CD8-positive, alpha-beta memory T cell (primary cell): ENCODE results near the gene ZNF316. TPM values are rescaled to one million over a fixed set of nuclear protein-coding genes. Genes with fewer than 3 reads are reported as not detected.

Source experiments
- CTCF ChIA-PET: fragments of 350-600 bp; sonication (Branson Sonifier 250); formaldehyde crosslinking; loops from one replicate; lab custom pipeline; 2021; ENCODE audit warnings: antibody characterized with exemption; lab: Charles Lee
- POLR2A ChIA-PET: fragments of 350-600 bp; sonication (Branson Sonifier 250); formaldehyde crosslinking; loops from one replicate; lab custom pipeline; 2021; ENCODE audit warnings: antibody characterized with exemption; lab: Charles Lee
- DNase-seq, 5 donors: peaks; one replicate each; pipeline versions ENCODE4 v3.0.0 to v3.0.0-alpha.2; 2020 to 2022; ENCODE audit warnings: mixed read lengths in 1 of 5
- H3K27ac ChIP-seq: one replicate; pipeline ENCODE4 v1.7.0; 2013; ENCODE audit warnings: low read depth, mild to moderate bottlenecking, low read length, moderate library complexity
- H3K27me3 ChIP-seq: 2 replicates; pipeline ENCODE4 v1.7.0; 2013; ENCODE audit warnings: low read length, mild to moderate bottlenecking; ENCODE audit not compliant: insufficient read depth, poor library complexity, severe bottlenecking
- H3K36me3 ChIP-seq: 2 replicates; pipeline ENCODE4 v1.7.0; 2013; ENCODE audit warnings: mild to moderate bottlenecking, low read length, moderate library complexity; ENCODE audit not compliant: insufficient read depth
- H3K4me1 ChIP-seq: 2 replicates; pipeline ENCODE4 v1.7.0; 2013; ENCODE audit warnings: mild to moderate bottlenecking, low read length, moderate library complexity; ENCODE audit not compliant: insufficient read depth
- H3K4me3 ChIP-seq: 2 replicates; pipeline ENCODE4 v1.7.0; 2013; ENCODE audit warnings: mild to moderate bottlenecking, low read length
- H3K9me3 ChIP-seq: 2 replicates; pipeline ENCODE4 v1.7.0; 2013; ENCODE audit warnings: mild to moderate bottlenecking, low read length
- H3K27ac Mint-ChIP-seq, 8 donors: one replicate each; pipeline ENCODE4 v1.8.0; 2020 to 2021; ENCODE audit warnings: mixed read lengths in 8 of 8, mild to moderate bottlenecking in 6 of 8, inconsistent platforms in 3 of 8, moderate library complexity in 3 of 8
- H3K27me3 Mint-ChIP-seq, 2 donors: one replicate each; pipeline ENCODE4 v1.8.0; 2020 to 2021; ENCODE audit warnings: mixed read lengths in 2 of 2, mild to moderate bottlenecking in 1 of 2, moderate library complexity in 1 of 2
- H3K36me3 Mint-ChIP-seq, 3 donors: one replicate each; pipeline ENCODE4 v1.8.0; 2020 to 2021; ENCODE audit warnings: mixed read lengths in 3 of 3, inconsistent platforms in 1 of 3, mild to moderate bottlenecking in 1 of 3
- H3K4me1 Mint-ChIP-seq, 3 donors: one replicate each; pipeline ENCODE4 v1.8.0; 2020 to 2021; ENCODE audit warnings: mixed read lengths in 3 of 3, inconsistent platforms in 1 of 3, mild to moderate bottlenecking in 1 of 3
- H3K4me3 Mint-ChIP-seq, 7 donors: one replicate each; pipeline ENCODE4 v1.8.0; 2020 to 2021; ENCODE audit warnings: mixed read lengths in 7 of 7, mild to moderate bottlenecking in 6 of 7, moderate library complexity in 4 of 7, inconsistent platforms in 2 of 7
- H3K9me3 Mint-ChIP-seq, 5 donors: one replicate each; pipeline ENCODE4 v1.8.0; 2020 to 2022; ENCODE audit warnings: mixed read lengths in 5 of 5, mild to moderate bottlenecking in 3 of 5, moderate library complexity in 2 of 5, inconsistent platforms in 1 of 5
- polyA plus RNA-seq: library from polyadenylated mRNA; unstranded; fragments of 300-500 nt; fragmentation: Illumina TruSeq; gene quantifications from one replicate; pipeline ENCODE4 v1.2.3, GENCODE V29; 2021
- total RNA-seq, 2 experiments: library from RNA; stranded (reverse); gene quantifications; one replicate each; pipeline ENCODE4 v1.2.3, GENCODE V29; 2021

The ZNF316 gene
- total and polyA plus RNA-seq, 3 experiments from 2014 or later: 5.2 to 26.5 (median 26.5) TPM

DNA sequence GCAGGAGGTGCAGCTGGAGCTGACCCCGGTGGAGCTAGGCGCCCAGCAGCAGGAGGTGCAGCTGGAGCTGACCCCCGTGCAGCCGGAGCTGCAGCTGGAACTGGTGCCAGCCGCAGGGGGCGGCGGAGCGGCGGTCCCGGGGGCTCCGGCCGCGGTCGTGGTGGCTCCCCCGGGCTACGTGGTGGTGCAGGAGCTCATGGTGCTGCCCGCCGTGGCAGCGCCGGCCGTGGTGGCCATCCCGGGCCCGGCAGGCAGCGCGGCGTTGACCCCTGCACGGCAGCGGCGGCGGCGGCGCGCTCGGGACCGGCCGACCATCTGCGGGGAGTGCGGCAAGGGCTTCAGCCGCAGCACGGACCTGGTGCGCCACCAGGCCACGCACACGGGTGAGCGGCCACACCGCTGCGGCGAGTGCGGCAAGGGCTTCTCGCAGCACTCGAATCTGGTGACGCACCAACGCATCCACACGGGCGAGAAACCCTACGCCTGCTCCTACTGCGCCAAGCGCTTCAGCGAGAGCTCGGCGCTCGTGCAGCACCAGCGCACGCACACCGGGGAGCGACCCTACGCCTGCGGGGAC, 14.9 kb upstream of the ZNF316 start:
- H3K9me3 Mint-ChIP-seq: no peaks in the 10 kb centered on the region
- POLR2A ChIA-PET: interaction anchor here (0.6 to 1.4 kb wide), 2 partner anchors 15 to 162 kb away, joined by 3 read pairs; partner anchors contain the start of gene ZNF316
- peaks cover 47 to 74% (median 51%) of the 10 kb centered on the region in 3 donors for H3K4me1 Mint-ChIP-seq
- H3K36me3 ChIP-seq: no peaks in the 10 kb centered on the region
- no peak overlapping the region for H3K27ac Mint-ChIP-seq
- peaks cover 4 to 25% (median 5%) of the 10 kb centered on the region in 3 donors for H3K36me3 Mint-ChIP-seq
- peaks cover 52% of the 10 kb centered on the region for H3K4me1 ChIP-seq
- CTCF ChIA-PET: interaction anchor here (1.1 to 3.2 kb wide), 6 partner anchors 10 to 38 kb away, joined by 3 to 21 read pairs (median 4); partner anchors contain the start of genes INTS15 and ZNF316
- H3K27me3 Mint-ChIP-seq: peaks cover 0 to 1% of the 10 kb centered on the region in 2 donors
- DNase-seq: no peak
- H3K4me3 Mint-ChIP-seq: no peak overlapping the region
- no peaks in the 10 kb centered on the region for H3K27me3 ChIP-seq
- no peak overlapping the region for H3K4me3 ChIP-seq
- H3K27ac ChIP-seq: no peak overlapping the region
- no peaks in the 10 kb centered on the region for H3K9me3 ChIP-seq

DNA sequence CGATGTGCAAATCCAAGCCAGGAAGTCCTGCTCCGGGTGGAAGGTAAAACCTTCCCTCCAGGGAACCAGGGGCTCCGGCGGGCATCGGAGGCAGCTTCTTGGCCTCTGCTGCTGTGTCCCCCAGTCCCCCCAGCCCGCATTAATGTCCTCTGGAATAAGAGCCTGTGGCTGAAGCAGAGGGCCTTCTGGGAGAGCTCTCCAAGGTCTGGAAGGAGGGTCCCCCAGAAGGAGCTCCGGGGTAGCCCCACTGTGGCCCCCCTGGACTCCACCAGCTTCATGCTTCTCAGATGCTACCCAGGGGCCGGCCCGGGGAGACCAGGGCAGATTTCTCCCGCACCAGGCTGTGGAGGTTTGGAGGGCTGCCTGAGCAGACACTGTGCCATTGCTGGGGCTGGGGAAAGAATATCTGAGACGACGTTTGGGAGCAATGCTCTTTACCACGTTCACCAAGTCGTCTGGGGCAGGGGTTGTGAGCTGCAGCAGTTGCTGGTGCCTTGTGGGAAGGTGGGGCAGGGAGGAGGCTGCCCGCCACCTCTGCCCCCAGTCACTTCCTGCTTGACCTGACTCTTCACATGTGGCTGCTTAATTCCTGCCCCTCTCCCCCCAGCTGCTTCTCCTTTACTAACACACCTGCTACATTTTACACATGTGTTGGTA, 13.4 kb upstream of the ZNF316 start:
- H3K27me3 ChIP-seq: no peaks in the 10 kb centered on the region
- no peak overlapping the region for H3K27ac ChIP-seq
- H3K9me3 ChIP-seq: no peaks in the 10 kb centered on the region
- no peaks in the 10 kb centered on the region for H3K36me3 ChIP-seq
- POLR2A ChIA-PET: interaction anchor here (0.9 kb wide), 1 partner anchor 9 kb away, joined by 3 read pairs; the partner anchor contains the start of gene ZNF853
- no peaks in the 10 kb centered on the region for H3K9me3 Mint-ChIP-seq
- peaks cover 4 to 15% (median 5%) of the 10 kb centered on the region in 3 donors for H3K36me3 Mint-ChIP-seq
- peaks cover 0 to 1% of the 10 kb centered on the region in 2 donors for H3K27me3 Mint-ChIP-seq
- H3K4me3 Mint-ChIP-seq: peak overlapping the region; percentile 72 to 83 (median 78)
- H3K4me1 ChIP-seq: peaks cover 52% of the 10 kb centered on the region
- H3K27ac Mint-ChIP-seq: peak overlapping the region; percentile 66 to 94 (median 92)
- DNase-seq: peak in 3 of 5 donors; percentile 24 to 60 (median 52)
- CTCF ChIA-PET: interaction anchor here (0.5 kb wide), 1 partner anchor 176 kb away, joined by 3 read pairs; the partner anchor contains the start of gene DAGLB
- H3K4me3 ChIP-seq: peak overlapping the region; percentile 47
- H3K4me1 Mint-ChIP-seq: peaks cover 44 to 60% (median 47%) of the 10 kb centered on the region in 3 donors

DNA sequence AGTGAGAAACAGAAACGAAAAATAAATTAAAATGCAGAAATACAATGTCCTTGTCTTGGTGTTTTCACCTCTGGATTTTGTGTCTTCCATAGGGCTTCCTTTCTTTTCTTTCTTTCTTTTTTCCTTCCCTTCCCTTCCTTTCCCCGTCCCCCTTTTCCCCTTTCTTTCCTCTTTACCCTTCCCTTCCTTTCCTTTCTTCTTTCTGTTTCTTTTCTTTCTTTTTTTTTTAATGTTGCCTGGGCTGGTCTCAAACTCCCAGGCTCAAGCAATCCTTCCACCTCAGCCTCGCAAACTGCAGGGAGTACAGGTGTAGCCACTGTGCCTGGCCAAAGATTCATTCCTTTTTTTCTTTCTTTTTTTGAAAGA, 12.9 kb upstream of the ZNF316 start:
- Mint-ChIP-seq H3K27ac (peak overlapping the region; percentile 66 to 94 (median 92)), H3K9me3 (no peaks in the 10 kb centered on the region), H3K27me3 (peaks cover 0 to 1% of the 10 kb centered on the region in 2 donors), H3K4me3 (peak overlapping the region; percentile 72 to 79 (median 78)), H3K4me1 (peaks cover 44 to 57% (median 47%) of the 10 kb centered on the region in 3 donors), H3K36me3 (peaks cover 4 to 15% (median 5%) of the 10 kb centered on the region in 3 donors)
- H3K36me3 ChIP-seq: no peaks in the 10 kb centered on the region
- DNase-seq: no peak
- H3K27ac ChIP-seq: no peak overlapping the region
- H3K4me1 ChIP-seq: peaks cover 52% of the 10 kb centered on the region
- CTCF ChIA-PET: interaction anchor here (0.5 kb wide), 1 partner anchor 176 kb away, joined by 3 read pairs; the partner anchor contains the start of gene DAGLB
- no peaks in the 10 kb centered on the region for H3K9me3 ChIP-seq
- no peaks in the 10 kb centered on the region for H3K27me3 ChIP-seq
- peak overlapping the region; percentile 47 for H3K4me3 ChIP-seq
- POLR2A ChIA-PET: interaction anchor here (0.9 kb wide), 1 partner anchor 9 kb away, joined by 3 read pairs; the partner anchor contains the start of gene ZNF853

DNA sequence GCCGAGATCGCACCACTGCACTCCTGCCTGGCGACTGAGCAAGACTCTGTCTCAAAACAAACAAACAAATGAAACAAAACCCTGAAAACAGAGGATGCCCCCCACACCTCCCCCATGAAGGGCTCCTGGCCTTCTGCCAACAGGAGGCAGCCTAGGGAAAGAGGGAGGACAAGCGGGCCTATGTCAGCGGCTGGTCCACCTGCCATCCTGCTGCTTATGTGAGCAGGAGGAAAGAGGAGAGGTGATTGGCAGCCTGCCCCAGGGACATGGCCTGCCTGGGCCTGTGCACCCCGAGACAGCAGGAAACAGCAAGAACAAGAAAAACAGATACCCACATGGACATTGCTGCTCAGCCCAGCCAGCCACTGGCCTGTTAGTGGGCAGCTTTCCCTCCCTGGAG, 9.1 kb upstream of the ZNF316 start:
- Histone ChIP-seq H3K27ac (no peak overlapping the region), H3K4me1 (peaks cover 25% of the 10 kb centered on the region), H3K36me3 (no peaks in the 10 kb centered on the region), H3K4me3 (no peak overlapping the region), H3K9me3 (no peaks in the 10 kb centered on the region), H3K27me3 (no peaks in the 10 kb centered on the region)
- Mint-ChIP-seq H3K36me3 (peaks cover 0 to 5% (median 0%) of the 10 kb centered on the region in 3 donors), H3K9me3 (no peaks in the 10 kb centered on the region), H3K27ac (peak overlapping the region in 2 of 8 donors; percentile 48 to 82), H3K4me3 (peak overlapping the region in 1 of 7 donors; percentile 24), H3K27me3 (peaks cover 0 to 1% of the 10 kb centered on the region in 2 donors), H3K4me1 (peaks cover 19 to 28% (median 21%) of the 10 kb centered on the region in 3 donors)
- ChIA-PET POLR2A (no interaction called here), CTCF (no interaction called here)
- DNase-seq: no peak

DNA sequence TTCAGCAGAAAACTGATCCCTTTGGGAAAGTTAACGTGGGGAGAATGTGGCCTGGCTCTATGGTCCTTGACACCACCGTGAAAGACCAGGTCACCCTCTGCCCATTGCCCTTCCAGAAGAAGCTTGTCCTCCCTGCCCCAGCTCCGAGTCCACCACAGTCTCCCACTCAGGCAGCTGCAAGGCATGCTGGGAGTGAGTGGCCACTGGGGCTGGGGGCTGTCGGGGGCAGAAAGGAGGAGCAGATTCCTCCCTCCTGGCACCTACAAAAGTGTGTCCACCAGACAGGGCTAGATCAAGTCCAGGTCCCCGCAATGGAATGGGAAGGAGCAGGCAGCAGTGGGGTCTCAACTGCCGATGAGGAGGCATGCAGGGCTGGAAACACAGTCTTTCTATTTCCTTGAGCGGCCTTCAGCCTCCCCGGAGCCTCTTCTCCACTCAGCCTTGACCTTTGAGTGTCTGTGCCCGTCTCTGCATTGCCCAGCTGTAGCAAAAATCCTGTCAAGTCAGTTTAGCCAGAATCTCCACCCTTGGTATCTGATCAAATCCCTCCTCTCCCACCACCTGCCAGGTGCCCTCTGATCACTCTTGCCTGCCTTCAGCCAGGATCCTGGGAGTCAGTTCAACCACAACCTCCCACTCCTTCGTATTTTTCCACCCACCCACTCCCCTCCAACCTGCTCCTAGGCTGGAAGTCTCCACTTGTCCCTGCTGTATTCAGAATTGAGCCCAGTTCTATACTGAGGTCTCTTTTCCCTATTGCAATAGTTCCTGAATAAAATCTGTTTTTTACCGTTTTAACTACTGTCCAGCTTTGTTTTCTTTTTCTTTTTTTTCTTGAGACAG, 6.9 kb upstream of the ZNF316 start:
- CTCF ChIA-PET: no interaction called here
- no peak overlapping the region for H3K27ac ChIP-seq
- POLR2A ChIA-PET: no interaction called here
- peaks cover 0 to 1% of the 10 kb centered on the region in 2 donors for H3K27me3 Mint-ChIP-seq
- no peaks in the 10 kb centered on the region for H3K36me3 ChIP-seq
- no peak overlapping the region for H3K4me3 Mint-ChIP-seq
- H3K4me1 ChIP-seq: peaks cover 3% of the 10 kb centered on the region
- H3K27me3 ChIP-seq: no peaks in the 10 kb centered on the region
- no peaks in the 10 kb centered on the region for H3K9me3 Mint-ChIP-seq
- H3K4me1 Mint-ChIP-seq: peaks cover 4 to 10% (median 6%) of the 10 kb centered on the region in 3 donors
- DNase-seq: no peak
- no peaks in the 10 kb centered on the region for H3K9me3 ChIP-seq
- peak overlapping the region in 1 of 8 donors; percentile 51 for H3K27ac Mint-ChIP-seq
- no peak overlapping the region for H3K4me3 ChIP-seq
- H3K36me3 Mint-ChIP-seq: no peaks in the 10 kb centered on the region

DNA sequence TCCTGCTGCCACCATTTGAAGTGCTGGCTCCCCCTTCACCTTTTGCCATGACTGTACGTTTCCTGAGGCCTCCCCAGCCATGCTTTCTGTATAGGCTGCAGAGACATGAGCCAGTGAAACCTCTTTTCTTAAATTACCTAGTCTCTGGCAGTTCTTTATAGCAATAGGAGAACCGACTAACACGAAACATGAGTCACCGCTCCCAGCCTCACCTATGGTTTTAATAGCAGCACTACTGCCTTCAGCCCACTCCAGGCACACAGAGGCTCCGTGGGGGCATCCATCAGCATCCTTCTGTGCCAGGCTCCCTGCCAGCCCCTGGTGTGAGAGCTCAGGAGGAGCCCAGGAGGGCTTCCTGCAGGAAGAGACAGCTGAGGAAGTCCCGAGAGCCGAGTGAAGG, 5.5 kb upstream of the ZNF316 start:
- H3K27me3 Mint-ChIP-seq: peaks cover 0 to 1% of the 10 kb centered on the region in 2 donors
- H3K27ac Mint-ChIP-seq: peak overlapping the region in 1 of 8 donors; percentile 74
- ChIA-PET CTCF (no interaction called here), POLR2A (no interaction called here)
- no peaks in the 10 kb centered on the region for H3K9me3 ChIP-seq
- no peak overlapping the region for H3K4me3 ChIP-seq
- H3K4me1 Mint-ChIP-seq: peaks cover 0 to 11% (median 3%) of the 10 kb centered on the region in 3 donors
- H3K27me3 ChIP-seq: no peaks in the 10 kb centered on the region
- DNase-seq: no peak
- H3K4me1 ChIP-seq: no peaks in the 10 kb centered on the region
- peak overlapping the region in 1 of 7 donors; percentile 37 for H3K4me3 Mint-ChIP-seq
- H3K27ac ChIP-seq: no peak overlapping the region
- H3K36me3 Mint-ChIP-seq: no peaks in the 10 kb centered on the region
- H3K9me3 Mint-ChIP-seq: no peaks in the 10 kb centered on the region
- no peaks in the 10 kb centered on the region for H3K36me3 ChIP-seq

DNA sequence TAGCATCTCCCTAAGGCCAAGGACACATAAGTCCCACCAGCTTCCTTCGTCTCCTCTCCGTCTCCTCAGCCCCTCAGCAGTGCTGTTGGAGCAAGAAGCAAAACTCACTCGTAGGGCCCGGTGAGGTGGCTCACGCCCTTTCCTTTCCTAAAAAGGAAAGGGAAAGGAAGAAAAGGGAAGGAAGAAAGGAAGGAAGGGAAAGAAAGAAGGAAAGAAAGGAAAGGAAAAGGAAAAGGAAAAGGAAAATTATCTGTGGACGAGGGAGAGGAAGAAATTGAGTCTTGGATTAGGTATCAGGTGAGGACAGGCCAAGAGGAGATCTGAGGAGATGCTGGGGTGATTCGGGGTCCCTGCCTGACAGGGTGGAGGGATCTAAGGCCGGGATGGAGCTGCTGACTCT, 3.1 kb upstream of the ZNF316 start:
- no peaks in the 10 kb centered on the region for H3K9me3 ChIP-seq
- H3K9me3 Mint-ChIP-seq: no peaks in the 10 kb centered on the region
- peaks cover 12 to 22% (median 13%) of the 10 kb centered on the region in 3 donors for H3K4me1 Mint-ChIP-seq
- ChIA-PET CTCF (interaction anchor here (1.0 to 1.4 kb wide), 2 partner anchors 13 to 56 kb away, joined by 3 to 4 read pairs; no protein-coding TSS in a partner anchor), POLR2A (no interaction called here)
- peaks cover 13% of the 10 kb centered on the region for H3K4me1 ChIP-seq
- no peaks in the 10 kb centered on the region for H3K36me3 ChIP-seq
- no peak overlapping the region for H3K27ac ChIP-seq
- no peak for DNase-seq
- peak overlapping the region in 2 of 8 donors; percentile 74 to 93 for H3K27ac Mint-ChIP-seq
- H3K27me3 Mint-ChIP-seq: peaks cover 0 to 1% of the 10 kb centered on the region in 2 donors
- no peaks in the 10 kb centered on the region for H3K27me3 ChIP-seq
- peak overlapping the region in 2 of 7 donors; percentile 1 to 77 for H3K4me3 Mint-ChIP-seq
- H3K36me3 Mint-ChIP-seq: peaks cover 0 to 6% (median 0%) of the 10 kb centered on the region in 3 donors
- no peak overlapping the region for H3K4me3 ChIP-seq
